Keratinocyte (primary cell): ENCODE measurements around the gene ARSB. TPM values are rescaled to one million over a fixed set of nuclear protein-coding genes. Genes with fewer than 3 reads are reported as not detected.

ENCODE experiments used
- DNase-seq: peaks from one replicate; pipeline ENCODE4 v3.0.0-alpha.2; 2011; ENCODE audit warnings: low read depth, missing footprints, low spot score
- FAIRE-seq: peaks from 2 replicates; lab custom pipeline; 2011; peaks lifted over from hg19 to GRCh38; lab: Jason Lieb, UNC
- H2AFZ ChIP-seq: 2 replicates; pipeline ENCODE4 v1.6.0; 2012; ENCODE audit warnings: low read length, control low read depth, inconsistent platforms; ENCODE audit not compliant: control insufficient read depth
- H3K27ac ChIP-seq: 2 replicates; pipeline ENCODE4 v1.5.1; 2011; ENCODE audit warnings: low read length; ENCODE audit not compliant: control insufficient read depth, insufficient read depth
- H3K27me3 ChIP-seq: 3 replicates; pipeline ENCODE4 v1.6.0; 2011; ENCODE audit warnings: low read length; ENCODE audit not compliant: control insufficient read depth, insufficient read depth; ENCODE audit errors: extremely low read depth
- H3K36me3 ChIP-seq, 2 experiments: 2 replicates in 1 of 2; 3 replicates in 1 of 2; pipeline ENCODE4 v1.5.1; 2011; ENCODE audit warnings: low read length in 2 of 2, mild to moderate bottlenecking in 1 of 2; ENCODE audit not compliant: control insufficient read depth in 2 of 2, insufficient read depth in 2 of 2; ENCODE audit errors: extremely low read depth in 1 of 2
- H3K4me1 ChIP-seq: 3 replicates; pipeline ENCODE4 v1.5.1; 2011; ENCODE audit warnings: low read length; ENCODE audit not compliant: control insufficient read depth, insufficient read depth; ENCODE audit errors: extremely low read depth
- H3K4me2 ChIP-seq: 3 replicates; pipeline ENCODE4 v1.6.0; 2011; ENCODE audit warnings: low read depth, low read length; ENCODE audit not compliant: control insufficient read depth, insufficient read depth; ENCODE audit errors: extremely low read depth
- H3K4me3 ChIP-seq, 3 experiments: fragments of 200-600 bp in 1 of 3; sonication (generic) in 1 of 3; 2 replicates in 2 of 3; 3 replicates in 1 of 3; pipeline ENCODE4 v1.5.1; 2011 to 2016; ENCODE audit warnings: low read length in 3 of 3, mild to moderate bottlenecking in 3 of 3, control low read depth in 2 of 3, inconsistent platforms in 1 of 3, low read depth in 1 of 3, mixed read lengths in 1 of 3, mixed run types in 1 of 3, moderate library complexity in 1 of 3; ENCODE audit not compliant: control insufficient read depth in 2 of 3, insufficient read depth in 2 of 3; ENCODE audit errors: extremely low read depth in 1 of 3
- H3K79me2 ChIP-seq: 2 replicates; pipeline ENCODE4 v1.6.0; 2012; ENCODE audit warnings: low read length; ENCODE audit not compliant: control insufficient read depth, insufficient read depth
- H3K9ac ChIP-seq: 3 replicates; pipeline ENCODE4 v1.6.0; 2011; ENCODE audit warnings: low read length; ENCODE audit not compliant: control insufficient read depth, insufficient read depth; ENCODE audit errors: extremely low read depth
- H3K9me1 ChIP-seq: 3 replicates; pipeline ENCODE4 v1.6.0; 2011; ENCODE audit warnings: low read length; ENCODE audit not compliant: control insufficient read depth, insufficient read depth; ENCODE audit errors: extremely low read depth
- H3K9me3 ChIP-seq: 2 replicates; pipeline ENCODE4 v1.5.1; 2012; ENCODE audit warnings: low read depth, low read length; ENCODE audit not compliant: control insufficient read depth
- H4K20me1 ChIP-seq: 3 replicates; pipeline ENCODE4 v1.6.0; 2011; ENCODE audit warnings: low read length; ENCODE audit not compliant: control insufficient read depth, insufficient read depth; ENCODE audit errors: extremely low read depth
- CTCF ChIP-seq, 3 experiments: IDR thresholded peaks in 1 of 3; conservative IDR thresholded peaks in 1 of 3; optimal IDR thresholded peaks in 1 of 3; 2 replicates in 2 of 3; 3 replicates in 1 of 3; pipeline versions ENCODE3 to v1.5.1; 2011; ENCODE audit warnings: low read length in 3 of 3, mild to moderate bottlenecking in 3 of 3, moderate library complexity in 2 of 3, control low read depth in 1 of 3, inconsistent platforms in 1 of 3; ENCODE audit not compliant: insufficient read depth in 2 of 3; ENCODE audit errors: extremely low read depth in 1 of 3
- EZH2 ChIP-seq: IDR thresholded peaks from one replicate; pipeline ENCODE4 v1.6.1; 2012; ENCODE audit warnings: inconsistent platforms, mild to moderate bottlenecking, low read length, moderate library complexity
- dilution Hi-C: fragments of 300-500 bp; cut with MboI; formaldehyde crosslinking; loops from one replicate; pipeline ENCODE4 v1.7.0; 2020; ENCODE audit warnings: low sequenced_read_pairs; ENCODE audit not compliant: extremely low pct_ligation_motif_present
- polyA plus RNA-seq, 5 experiments: library from polyadenylated mRNA; depleted of rRNA in 3 of 5; stranded (reverse) in 3 of 5; stranded (forward) in 1 of 5; unstranded in 1 of 5; fragments of >200 nt; gene quantifications; 1 replicate in 1 of 5; 2 replicates in 3 of 5; 3 replicates in 1 of 5; pipeline versions ENCODE4 v1.2.1 to v1.2.3, GENCODE V29; 2011 to 2012; ENCODE audit warnings: missing spikeins in 2 of 5, low read depth in 1 of 5, low replicate concordance in 1 of 5

Gene ARSB
- polyA plus RNA-seq, 1 donor (not counting 4 experiments of a cell fraction or from before 2014, with no cell fraction given) = 4.5 TPM

- H3K27me3 ChIP-seq = no peaks in the 10 kb centered on the region
- no peaks in the 10 kb centered on the region for H3K36me3 ChIP-seq
- H3K79me2 ChIP-seq = no peaks in the 10 kb centered on the region
- dilution Hi-C loops = no loop called here
- H3K9me1 ChIP-seq = no peaks in the 10 kb centered on the region
- DNase-seq (no peak), FAIRE-seq (no peak)
- no peaks in the 10 kb centered on the region for H3K4me1 ChIP-seq
- H2AFZ ChIP-seq = no peak overlapping the region
- H3K9ac ChIP-seq = no peak overlapping the region
- no peak overlapping the region for H3K4me2 ChIP-seq
- H3K4me3 ChIP-seq = no peak overlapping the region
- TF ChIP-seq EZH2 (no peak), CTCF (optimal IDR thresholded peaks at IDR 0.05 in 1 of 3, IDR thresholded peaks at IDR 0.05 in 1 of 3, conservative IDR thresholded peaks at IDR 0.05 in 1 of 3; ENCODE audit: extremely low read depth in 1 of 3, insufficient read depth in 2 of 3, low read length in 3 of 3) (no peak)
- no peak overlapping the region for H3K27ac ChIP-seq
- no peaks in the 10 kb centered on the region for H4K20me1 ChIP-seq
- H3K9me3 ChIP-seq = no peaks in the 10 kb centered on the region
Measured at GRCh38 chr5:78813906-78814530, 171.1 kb downstream of the ARSB start.

GRCh38 chr5:78813286-78813685, 171.8 kb downstream of the ARSB start:
- H3K27me3 ChIP-seq = no peaks in the 10 kb centered on the region
- dilution Hi-C loops = no loop called here
- no peaks in the 10 kb centered on the region for H3K9me1 ChIP-seq
- no peak for DNase-seq
- no peak overlapping the region for H3K4me3 ChIP-seq
- no peak for FAIRE-seq
- H4K20me1 ChIP-seq = no peaks in the 10 kb centered on the region
- H2AFZ ChIP-seq = no peak overlapping the region
- H3K27ac ChIP-seq = no peak overlapping the region
- no peaks in the 10 kb centered on the region for H3K36me3 ChIP-seq
- H3K4me1 ChIP-seq = no peaks in the 10 kb centered on the region
- H3K9ac ChIP-seq = no peak overlapping the region
- no peaks in the 10 kb centered on the region for H3K79me2 ChIP-seq
- H3K4me2 ChIP-seq = no peak overlapping the region
- TF ChIP-seq EZH2 (no peak), CTCF (optimal IDR thresholded peaks at IDR 0.05 in 1 of 3, IDR thresholded peaks at IDR 0.05 in 1 of 3, conservative IDR thresholded peaks at IDR 0.05 in 1 of 3; ENCODE audit: extremely low read depth in 1 of 3, insufficient read depth in 2 of 3, low read length in 3 of 3) (no peak)
- H3K9me3 ChIP-seq = no peaks in the 10 kb centered on the region
